MV-4-11 (cell line): ENCODE results near the gene ZKSCAN3.
"Not testable (repeated sequence)": the region's sequence is repeated elsewhere in the genome, so short reads cannot be mapped to it uniquely, and the experiment has no call there.

Experiments
- DNase-seq: peaks from one replicate; lab custom pipeline; 2025; lab: John Stamatoyannopoulos, UW

ZKSCAN3 gene

GRCh38 chr6:28343898-28344677 is 5.7 kb upstream of the ZKSCAN3 start:
- DNase-seq, result no peak

GRCh38 chr6:28345201-28345600 is 4.5 kb upstream of the ZKSCAN3 start:
- no peak for DNase-seq

- DNase-seq, result no peak
Observed at GRCh38 chr6:28347119-28347518, 2.6 kb upstream of the ZKSCAN3 start.

GRCh38 chr6:28349344-28349891 is 329 bp upstream of the ZKSCAN3 start:
- DNase-seq, result no peak

GRCh38 chr6:28351087-28351486 is 1.3 kb downstream of the ZKSCAN3 start:
- DNase-seq, result no peak

- no peak for DNase-seq
Observed at GRCh38 chr6:28351493-28351925, 1.8 kb downstream of the ZKSCAN3 start.

- DNase-seq, result no peak
Observed at GRCh38 chr6:28353356-28353755, 3.6 kb downstream of the ZKSCAN3 start.

GRCh38 chr6:28353981-28354676 is 4.4 kb downstream of the ZKSCAN3 start:
- DNase-seq, result no peak

GRCh38 chr6:28354688-28355554 is 5.2 kb downstream of the ZKSCAN3 start:
- no peak for DNase-seq

- DNase-seq, result peak; percentile 71
Observed at GRCh38 chr6:28355743-28356665, 6.3 kb downstream of the ZKSCAN3 start.

GRCh38 chr6:28356666-28357020 is 6.9 kb downstream of the ZKSCAN3 start:
- no peak for DNase-seq

- DNase-seq, result no peak
Observed at GRCh38 chr6:28357036-28357435, 7.3 kb downstream of the ZKSCAN3 start.

- not testable (repeated sequence) for DNase-seq
Observed at GRCh38 chr6:28359562-28359961, 9.8 kb downstream of the ZKSCAN3 start.

GRCh38 chr6:28360961-28361360 is 11.2 kb downstream of the ZKSCAN3 start:
- no peak for DNase-seq

GRCh38 chr6:28365590-28365989 is 15.8 kb downstream of the ZKSCAN3 start:
- not testable (repeated sequence) for DNase-seq

GRCh38 chr6:28368522-28368921 is 18.8 kb downstream of the ZKSCAN3 start:
- DNase-seq, result peak; percentile 96

GRCh38 chr6:28369463-28369862 is 19.7 kb downstream of the ZKSCAN3 start:
- DNase-seq, result no peak

- no peak for DNase-seq
Observed at GRCh38 chr6:28370440-28370839, 20.7 kb downstream of the ZKSCAN3 start.

GRCh38 chr6:28371280-28371679 is 21.5 kb downstream of the ZKSCAN3 start:
- no peak for DNase-seq

GRCh38 chr6:28371706-28372451 is 22.1 kb downstream of the ZKSCAN3 start:
- no peak for DNase-seq
